HUES64 (cell line): ENCODE results near the gene GPLD1.

Source experiments
- H3K27ac ChIP-seq: 2 replicates; pipeline ENCODE4 v1.7.0; 2013; ENCODE audit warnings: low read depth, low read length, inconsistent platforms
- H3K27me3 ChIP-seq: 2 replicates; pipeline ENCODE4 v1.6.1; 2013; ENCODE audit warnings: mild to moderate bottlenecking, low read length; ENCODE audit not compliant: insufficient read depth
- H3K36me3 ChIP-seq: 2 replicates; pipeline ENCODE4 v1.6.1; 2013; ENCODE audit warnings: mild to moderate bottlenecking, low read length; ENCODE audit not compliant: insufficient read depth
- H3K4me1 ChIP-seq: 2 replicates; pipeline ENCODE4 v1.6.1; 2013; ENCODE audit warnings: mild to moderate bottlenecking, low read length, moderate library complexity; ENCODE audit not compliant: insufficient read depth
- H3K4me3 ChIP-seq: 2 replicates; pipeline ENCODE4 v1.5.1; 2013; ENCODE audit warnings: mild to moderate bottlenecking, low read length, moderate library complexity
- H3K9ac ChIP-seq: 2 replicates; pipeline ENCODE4 v1.6.1; 2013; ENCODE audit warnings: mild to moderate bottlenecking, low read depth, low read length
- H3K9me3 ChIP-seq: 2 replicates; pipeline ENCODE4 v1.6.1; 2013; ENCODE audit warnings: low read depth, low read length; ENCODE audit not compliant: insufficient read depth
- WGBS: fragments of 150-250, 120-280 bp; methylation state at CpG from one replicate; pipeline ENCODE4 v1.1.7; 2013; ENCODE audit warnings: missing lambda C conversion rate; 5-methylcytosine and 5-hydroxymethylcytosine counted together

Gene GPLD1

GRCh38 chr6:24478903-24479302 lies 10.5 kb downstream of the GPLD1 start:
- WGBS, result 95% methylated on average over 4 of the region's 4 CpGs
- Histone ChIP-seq H3K9me3 (peaks cover 10% of the 10 kb centered on the region), H3K27me3 (no peaks in the 10 kb centered on the region), H3K4me3 (no peak overlapping the region), H3K36me3 (peaks cover 3% of the 10 kb centered on the region; the same call in 1 of the 2 replicates), H3K9ac (no peak overlapping the region), H3K4me1 (no peaks in the 10 kb centered on the region), H3K27ac (no peak overlapping the region)

- Histone ChIP-seq H3K27ac (no peak overlapping the region), H3K9ac (no peak overlapping the region), H3K9me3 (peaks cover 10% of the 10 kb centered on the region), H3K4me3 (no peak overlapping the region), H3K27me3 (no peaks in the 10 kb centered on the region), H3K36me3 (peaks cover 3% of the 10 kb centered on the region; the same call in 1 of the 2 replicates), H3K4me1 (no peaks in the 10 kb centered on the region)
- 89% methylated on average over 1 of the region's 1 CpG for WGBS
Observed at GRCh38 chr6:24477070-24477469, 12.3 kb downstream of the GPLD1 start.

- peaks cover 3% of the 10 kb centered on the region; the same call in 1 of the 2 replicates for H3K36me3 ChIP-seq
- H3K27me3 ChIP-seq, result no peaks in the 10 kb centered on the region
- H3K27ac ChIP-seq, result no peak overlapping the region
- no peak overlapping the region for H3K4me3 ChIP-seq
- H3K9me3 ChIP-seq, result peaks cover 10% of the 10 kb centered on the region
- no peak overlapping the region for H3K9ac ChIP-seq
- WGBS, result 93% methylated on average over 6 of the region's 6 CpGs
- H3K4me1 ChIP-seq, result no peaks in the 10 kb centered on the region
Observed at GRCh38 chr6:24476631-24477030, 12.7 kb downstream of the GPLD1 start.

- Histone ChIP-seq H3K27ac (no peak overlapping the region), H3K9ac (no peak overlapping the region), H3K9me3 (no peaks in the 10 kb centered on the region), H3K4me3 (no peak overlapping the region), H3K4me1 (no peaks in the 10 kb centered on the region), H3K36me3 (no peaks in the 10 kb centered on the region), H3K27me3 (no peaks in the 10 kb centered on the region)
Observed at GRCh38 chr6:24472181-24472580, 17.2 kb downstream of the GPLD1 start.

GRCh38 chr6:24469811-24470210 lies 19.6 kb downstream of the GPLD1 start:
- no peaks in the 10 kb centered on the region for H3K9me3 ChIP-seq
- no peak overlapping the region for H3K27ac ChIP-seq
- WGBS, result 95% methylated on average over 6 of the region's 7 CpGs
- no peaks in the 10 kb centered on the region for H3K4me1 ChIP-seq
- H3K4me3 ChIP-seq, result no peak overlapping the region
- H3K9ac ChIP-seq, result no peak overlapping the region
- no peaks in the 10 kb centered on the region for H3K27me3 ChIP-seq
- no peaks in the 10 kb centered on the region for H3K36me3 ChIP-seq

- H3K4me3 ChIP-seq, result no peak overlapping the region
- no peaks in the 10 kb centered on the region for H3K36me3 ChIP-seq
- no peak overlapping the region for H3K27ac ChIP-seq
- H3K9ac ChIP-seq, result no peak overlapping the region
- no peaks in the 10 kb centered on the region for H3K27me3 ChIP-seq
- no peaks in the 10 kb centered on the region for H3K4me1 ChIP-seq
- WGBS, result 95% methylated on average over 10 of the region's 11 CpGs
- no peaks in the 10 kb centered on the region for H3K9me3 ChIP-seq
Observed at GRCh38 chr6:24464253-24465038, 24.9 kb downstream of the GPLD1 start.

GRCh38 chr6:24460966-24461365 lies 28.4 kb downstream of the GPLD1 start:
- Histone ChIP-seq H3K9ac (no peak overlapping the region), H3K27me3 (no peaks in the 10 kb centered on the region), H3K27ac (no peak overlapping the region), H3K9me3 (no peaks in the 10 kb centered on the region), H3K36me3 (no peaks in the 10 kb centered on the region), H3K4me1 (no peaks in the 10 kb centered on the region), H3K4me3 (no peak overlapping the region)
- 95% methylated on average over 4 of the region's 4 CpGs for WGBS

- H3K36me3 ChIP-seq, result no peaks in the 10 kb centered on the region
- no peaks in the 10 kb centered on the region for H3K27me3 ChIP-seq
- no peak overlapping the region for H3K4me3 ChIP-seq
- no peak overlapping the region for H3K9ac ChIP-seq
- H3K27ac ChIP-seq, result no peak overlapping the region
- H3K9me3 ChIP-seq, result no peaks in the 10 kb centered on the region
- H3K4me1 ChIP-seq, result no peaks in the 10 kb centered on the region
- WGBS, result 91% methylated on average over 2 of the region's 2 CpGs
Observed at GRCh38 chr6:24458941-24459340, 30.4 kb downstream of the GPLD1 start.

GRCh38 chr6:24458134-24458533 lies 31.2 kb downstream of the GPLD1 start:
- no peaks in the 10 kb centered on the region for H3K4me1 ChIP-seq
- no peaks in the 10 kb centered on the region for H3K9me3 ChIP-seq
- H3K36me3 ChIP-seq, result no peaks in the 10 kb centered on the region
- no peak overlapping the region for H3K9ac ChIP-seq
- no peaks in the 10 kb centered on the region for H3K27me3 ChIP-seq
- no peak overlapping the region for H3K27ac ChIP-seq
- 63% methylated on average over 4 of the region's 4 CpGs for WGBS
- H3K4me3 ChIP-seq, result no peak overlapping the region

- 81% methylated on average over 4 of the region's 4 CpGs for WGBS
- H3K4me1 ChIP-seq, result no peaks in the 10 kb centered on the region
- H3K9ac ChIP-seq, result no peak overlapping the region
- no peaks in the 10 kb centered on the region for H3K36me3 ChIP-seq
- H3K27me3 ChIP-seq, result no peaks in the 10 kb centered on the region
- H3K9me3 ChIP-seq, result no peaks in the 10 kb centered on the region
- no peak overlapping the region for H3K27ac ChIP-seq
- H3K4me3 ChIP-seq, result no peak overlapping the region
Observed at GRCh38 chr6:24455061-24455460, 34.3 kb downstream of the GPLD1 start.

- no peaks in the 10 kb centered on the region for H3K9me3 ChIP-seq
- no peak overlapping the region for H3K4me3 ChIP-seq
- no peaks in the 10 kb centered on the region for H3K4me1 ChIP-seq
- H3K9ac ChIP-seq, result no peak overlapping the region
- H3K27ac ChIP-seq, result no peak overlapping the region
- no peaks in the 10 kb centered on the region for H3K27me3 ChIP-seq
- WGBS, result 96% methylated on average over 5 of the region's 5 CpGs
- H3K36me3 ChIP-seq, result no peaks in the 10 kb centered on the region
Observed at GRCh38 chr6:24454452-24454851, 34.9 kb downstream of the GPLD1 start.

GRCh38 chr6:24453921-24454320 lies 35.5 kb downstream of the GPLD1 start:
- Histone ChIP-seq H3K9ac (no peak overlapping the region), H3K27ac (no peak overlapping the region), H3K4me1 (no peaks in the 10 kb centered on the region), H3K4me3 (no peak overlapping the region), H3K9me3 (no peaks in the 10 kb centered on the region), H3K27me3 (no peaks in the 10 kb centered on the region), H3K36me3 (no peaks in the 10 kb centered on the region)
- WGBS, result 95% methylated on average over 10 of the region's 10 CpGs
